NCI-H2196 treated with DMSO at 0.1 percent for 48 hours (cell line): ENCODE measurements around the gene SF3A1.
"Not testable (repeated sequence)": the region's sequence is repeated elsewhere in the genome, so short reads cannot be mapped to it uniquely, and the experiment has no call there.

Experiments used
- DNase-seq: peaks from one replicate; lab custom pipeline; 2025; ENCODE audit not compliant: unreplicated experiment; lab: John Stamatoyannopoulos, UW

SF3A1 gene

GRCh38 chr22:30356449-30357235, at the start of gene SF3A1, which contains the start of gene CCDC157:
Gene SF3A1, minus strand, starts transcription at chr22:30356894. Its CDS starts 102 bp downstream, at chr22:30356792.
Gene CCDC157, plus strand, starts transcription at chr22:30357007. Its CDS starts 8,994 bp downstream, at chr22:30366001.
- peak; percentile 61 for DNase-seq

GRCh38 chr22:30406400-30406799, 49.7 kb upstream of the SF3A1 start:
- DNase-seq, result no peak

GRCh38 chr22:30405731-30406130, 49.0 kb upstream of the SF3A1 start:
- no peak for DNase-seq

GRCh38 chr22:30404307-30404706, 47.6 kb upstream of the SF3A1 start:
- no peak for DNase-seq

GRCh38 chr22:30402766-30403104, 46.0 kb upstream of the SF3A1 start:
- not testable (repeated sequence) for DNase-seq

- no peak for DNase-seq
Observed at GRCh38 chr22:30402028-30402765, 45.5 kb upstream of the SF3A1 start.

- DNase-seq, result not testable (repeated sequence)
Observed at GRCh38 chr22:30401024-30401423, 44.3 kb upstream of the SF3A1 start.

- no peak for DNase-seq
Observed at GRCh38 chr22:30400159-30400558, 43.5 kb upstream of the SF3A1 start.

- DNase-seq, result no peak
Observed at GRCh38 chr22:30399718-30400117, 43.0 kb upstream of the SF3A1 start.

- DNase-seq, result no peak
Observed at GRCh38 chr22:30398685-30399680, 42.3 kb upstream of the SF3A1 start.

- no peak for DNase-seq
Observed at GRCh38 chr22:30397656-30398635, 41.3 kb upstream of the SF3A1 start.

- DNase-seq, result no peak
Observed at GRCh38 chr22:30396871-30397655, 40.4 kb upstream of the SF3A1 start, which contains the start of gene SEC14L2. Gene SEC14L2, plus strand, starts transcription at chr22:30397018. Its CDS starts 99 bp downstream, at chr22:30397117.

- no peak for DNase-seq
Observed at GRCh38 chr22:30393885-30394284, 37.2 kb upstream of the SF3A1 start.

GRCh38 chr22:30393322-30393680, 36.6 kb upstream of the SF3A1 start:
- no peak for DNase-seq

GRCh38 chr22:30392661-30393321, 36.1 kb upstream of the SF3A1 start:
- DNase-seq, result no peak

GRCh38 chr22:30390974-30391691, 34.4 kb upstream of the SF3A1 start:
- no peak for DNase-seq

GRCh38 chr22:30386960-30387827, 30.5 kb upstream of the SF3A1 start, which contains the start of gene RNF215:
Gene RNF215, minus strand, starts transcription at chr22:30387411. Its CDS starts 98 bp downstream, at chr22:30387313.
- DNase-seq, result peak; percentile 26
